B cell (primary cell): ENCODE measurements around the gene CCDC57. TPM values are rescaled to one million over a fixed set of nuclear protein-coding genes. Genes with fewer than 3 reads are reported as not detected.

Experiments used
- ATAC-seq: fragments of 200-7000 bp; cut with Tn5 transposase; one replicate; pipeline ENCODE4 v1.10.0; 2021; ENCODE audit warnings: low read depth, mild to moderate bottlenecking, moderate number of reproducible peaks, moderate library complexity
- CTCF ChIA-PET: fragments of 350-600 bp; sonication (Branson Sonifier 250); formaldehyde crosslinking; loops from one replicate; lab custom pipeline; 2021; ENCODE audit warnings: antibody characterized with exemption, inconsistent platforms; lab: Charles Lee
- POLR2A ChIA-PET: fragments of 350-600 bp; sonication (Branson Sonifier 250); formaldehyde crosslinking; loops from one replicate; lab custom pipeline; 2021; ENCODE audit warnings: antibody characterized with exemption; lab: Charles Lee
- DNase-seq: peaks from one replicate; pipeline ENCODE4 v3.0.0; 2013
- H2AFZ ChIP-seq: 2 replicates; pipeline ENCODE4 v1.6.1; 2012; ENCODE audit warnings: mild to moderate bottlenecking, low read depth, low read length; ENCODE audit not compliant: insufficient read depth, poor library complexity, severe bottlenecking
- H3K27ac ChIP-seq, 2 donors: 1 replicate in 1 of 2; 2 replicates in 1 of 2; pipeline ENCODE4 v1.5.1; 2012 to 2013; ENCODE audit warnings: low read length in 2 of 2, mild to moderate bottlenecking in 2 of 2, moderate library complexity in 1 of 2
- H3K27me3 ChIP-seq, 4 experiments: fragments of 200-600 bp in 1 of 4; sonication (generic) in 1 of 4; replicated peaks in 1 of 4; 1 replicate in 2 of 4; 2 replicates in 2 of 4; pipeline versions ENCODE4 v1.6.1 to v1.7.0; 2013 to 2016; ENCODE audit warnings: low read length in 3 of 4, mild to moderate bottlenecking in 2 of 4, mixed read lengths in 1 of 4, moderate library complexity in 1 of 4; ENCODE audit not compliant: insufficient read depth in 4 of 4, control insufficient read depth in 3 of 4; ENCODE audit errors: control extremely low read depth in 1 of 4
- H3K36me3 ChIP-seq, 2 experiments: replicated peaks in 1 of 2; 1 replicate in 1 of 2; 2 replicates in 1 of 2; pipeline versions ENCODE4 v1.6.1 to v1.7.1; 2013; ENCODE audit warnings: low read length in 1 of 2; ENCODE audit not compliant: insufficient read depth in 2 of 2, control insufficient read depth in 1 of 2; ENCODE audit errors: control extremely low read depth in 1 of 2, extremely low read depth in 1 of 2
- H3K4me1 ChIP-seq, 2 donors: fragments of 200-600 bp in 1 of 2; sonication (generic) in 1 of 2; 1 replicate in 1 of 2; 2 replicates in 1 of 2; pipeline versions ENCODE4 v1.5.1 to v1.6.1; 2013 to 2017; ENCODE audit warnings: low read length in 2 of 2; ENCODE audit not compliant: control insufficient read depth in 2 of 2, insufficient read depth in 2 of 2
- H3K4me2 ChIP-seq: replicated peaks from 2 replicates; pipeline ENCODE3; 2012; ENCODE audit warnings: mild to moderate bottlenecking, low read depth, low read length; ENCODE audit not compliant: poor library complexity, severe bottlenecking
- H3K4me3 ChIP-seq, 5 experiments: fragments of 200-600 bp in 1 of 5; sonication (generic) in 1 of 5; 1 replicate in 3 of 5; 2 replicates in 2 of 5; pipeline versions ENCODE4 v1.5.1 to v1.7.0; 2011 to 2016; ENCODE audit warnings: low read length in 4 of 5, mild to moderate bottlenecking in 4 of 5, low read depth in 2 of 5, control low read depth in 1 of 5, moderate library complexity in 1 of 5; ENCODE audit not compliant: insufficient read depth in 1 of 5; ENCODE audit errors: control extremely low read depth in 1 of 5, extremely low read depth in 1 of 5
- H3K79me2 ChIP-seq: fragments of 200-600 bp; sonication (generic); one replicate; pipeline ENCODE4 v1.6.0; 2016; ENCODE audit warnings: low read length; ENCODE audit not compliant: control insufficient read depth, insufficient read depth
- H3K9ac ChIP-seq: fragments of 200-600 bp; sonication (generic); 2 replicates; pipeline ENCODE4 v1.6.1; 2017; ENCODE audit warnings: mild to moderate bottlenecking, low read length, moderate library complexity
- H3K9me3 ChIP-seq, 3 donors: one replicate each; pipeline versions ENCODE4 v1.6.1 to v1.7.1; 2013; ENCODE audit warnings: low read length in 2 of 3; ENCODE audit not compliant: control insufficient read depth in 2 of 3, insufficient read depth in 1 of 3; ENCODE audit errors: control extremely low read depth in 1 of 3
- H4K20me1 ChIP-seq: 2 replicates; pipeline ENCODE4 v1.6.0; 2012; ENCODE audit warnings: mild to moderate bottlenecking, low read length; ENCODE audit not compliant: insufficient read depth, control insufficient read depth, poor library complexity, severe bottlenecking
- H3K27ac Mint-ChIP-seq: one replicate; pipeline ENCODE4 v1.8.0; 2021; ENCODE audit warnings: mixed read lengths
- H3K27me3 Mint-ChIP-seq: one replicate; pipeline ENCODE4 v1.8.0; 2021; ENCODE audit warnings: mixed read lengths
- H3K4me1 Mint-ChIP-seq: one replicate; pipeline ENCODE4 v1.8.0; 2021; ENCODE audit warnings: mixed read lengths
- H3K4me3 Mint-ChIP-seq: one replicate; pipeline ENCODE4 v1.8.0; 2021; ENCODE audit warnings: mixed read lengths
- H3K9me3 Mint-ChIP-seq: one replicate; pipeline ENCODE4 v1.8.0; 2022; ENCODE audit warnings: mixed read lengths; ENCODE audit not compliant: insufficient read depth
- CTCF ChIP-seq: fragments of 200-600 bp; IDR thresholded peaks from one replicate; pipeline ENCODE4 v1.8.0; 2022; ENCODE audit warnings: antibody characterized with exemption, mild to moderate bottlenecking
- EZH2 ChIP-seq: IDR thresholded peaks from 2 replicates; pipeline ENCODE4 v1.6.1; 2012; ENCODE audit warnings: borderline replicate concordance, low read depth, mild to moderate bottlenecking, moderate library complexity, low read length; ENCODE audit not compliant: insufficient read depth, poor library complexity, severe bottlenecking
- WGBS: methylation state at CpG from one replicate; pipeline ENCODE4 v1.1.5; 2013; ENCODE audit warnings: missing lambda C conversion rate; ENCODE audit not compliant: insufficient coverage; 5-methylcytosine and 5-hydroxymethylcytosine counted together
- intact Hi-C: fragments of 100-400 bp; cut with micrococcal nuclease; formaldehyde crosslinking; loops from one replicate; pipeline ENCODE4 v1.10.0; 2022
- polyA plus RNA-seq: library from polyadenylated mRNA; depleted of rRNA; stranded (reverse); fragments of >200 nt; gene quantifications from 2 replicates; pipeline ENCODE4 v1.2.3, GENCODE V29; 2012
- total RNA-seq, 2 donors: library from RNA; stranded (reverse); fragments of 120-200 nt in 1 of 2; gene quantifications; 1 replicate in 1 of 2; 2 replicates in 1 of 2; pipeline versions ENCODE4 v1.2.3 to v1.2.4, GENCODE V29; 2013 to 2022

Gene CCDC57
- total and polyA plus RNA-seq, 2 donors (not counting 1 experiment from before 2014, with no cell fraction given) = 49.7 to 67.2 TPM

GRCh38 chr17:82179412-82179811 is 33.2 kb downstream of the CCDC57 start:
- 92% methylated on average over 10 of the region's 13 CpGs for WGBS
- DNase-seq (no peak), ATAC-seq (no peak)
- H4K20me1 ChIP-seq = no peaks in the 10 kb centered on the region
- no peaks in the 10 kb centered on the region for H3K79me2 ChIP-seq
- H3K27ac Mint-ChIP-seq = no peak overlapping the region
- no peak overlapping the region for H3K4me2 ChIP-seq
- H3K27me3 Mint-ChIP-seq = no peaks in the 10 kb centered on the region
- TF ChIP-seq EZH2 = no peak
- no peak for TF ChIP-seq CTCF
- H3K4me3 Mint-ChIP-seq = no peak overlapping the region
- CTCF ChIA-PET = interaction anchor here (1.6 kb wide), 1 partner anchor 27 kb away, joined by 5 read pairs; no protein-coding TSS in a partner anchor
- POLR2A ChIA-PET = no interaction called here
- no peak overlapping the region for H2AFZ ChIP-seq
- no peaks in the 10 kb centered on the region for H3K4me1 Mint-ChIP-seq
- no peak overlapping the region for H3K4me3 ChIP-seq
- intact Hi-C loops = no loop called here
- no peaks in the 10 kb centered on the region for H3K9me3 Mint-ChIP-seq
- H3K9me3 ChIP-seq = no peaks in the 10 kb centered on the region
- no peaks in the 10 kb centered on the region for H3K27me3 ChIP-seq
- no peak overlapping the region for H3K9ac ChIP-seq
- no peaks in the 10 kb centered on the region for H3K4me1 ChIP-seq
- H3K27ac ChIP-seq = no peak overlapping the region
- H3K36me3 ChIP-seq = peaks cover 0 to 5% of the 10 kb centered on the region in 2 experiments

GRCh38 chr17:82178499-82179261 is 34.0 kb downstream of the CCDC57 start:
- intact Hi-C loops = no loop called here
- H3K9me3 ChIP-seq = no peaks in the 10 kb centered on the region
- no peaks in the 10 kb centered on the region for H3K27me3 Mint-ChIP-seq
- 93% methylated on average over 18 of the region's 24 CpGs for WGBS
- H3K9me3 Mint-ChIP-seq = no peaks in the 10 kb centered on the region
- H2AFZ ChIP-seq = no peak overlapping the region
- H3K4me1 Mint-ChIP-seq = no peaks in the 10 kb centered on the region
- CTCF ChIA-PET = interaction anchor here (1.6 kb wide), 1 partner anchor 28 kb away, joined by 5 read pairs; no protein-coding TSS in a partner anchor
- H3K4me3 Mint-ChIP-seq = no peak overlapping the region
- ATAC-seq (no peak), DNase-seq (no peak)
- no peak overlapping the region for H3K4me3 ChIP-seq
- H3K4me1 ChIP-seq = no peaks in the 10 kb centered on the region
- H3K79me2 ChIP-seq = no peaks in the 10 kb centered on the region
- peaks cover 0 to 3% of the 10 kb centered on the region in 2 experiments for H3K36me3 ChIP-seq
- H3K27me3 ChIP-seq = no peaks in the 10 kb centered on the region
- no peak overlapping the region for H3K9ac ChIP-seq
- no peak overlapping the region for H3K27ac ChIP-seq
- TF ChIP-seq EZH2 = no peak
- TF ChIP-seq CTCF = no peak
- no peak overlapping the region for H3K4me2 ChIP-seq
- POLR2A ChIA-PET = no interaction called here
- no peak overlapping the region for H3K27ac Mint-ChIP-seq
- no peaks in the 10 kb centered on the region for H4K20me1 ChIP-seq
